Endodermal cell (in vitro differentiated cells): ENCODE results near the gene PADI4. TPM values are rescaled to one million over a fixed set of nuclear protein-coding genes. Genes with fewer than 3 reads are reported as not detected.

Experiments
- DNase-seq: peaks from one replicate; pipeline ENCODE4 v3.0.0-alpha.2; 2017
- H3K27ac ChIP-seq: 2 replicates; pipeline ENCODE4 v1.5.1; 2013; ENCODE audit warnings: mild to moderate bottlenecking, low read depth, low read length, moderate library complexity
- H3K27me3 ChIP-seq: 2 replicates; pipeline ENCODE4 v1.6.1; 2013; ENCODE audit warnings: mild to moderate bottlenecking, low read length, moderate library complexity; ENCODE audit not compliant: insufficient read depth, control insufficient read depth, poor library complexity, severe bottlenecking
- H3K36me3 ChIP-seq: 2 replicates; pipeline ENCODE4 v1.7.0; 2013; ENCODE audit warnings: mild to moderate bottlenecking, low read length, moderate library complexity; ENCODE audit not compliant: control insufficient read depth, insufficient read depth
- H3K4me1 ChIP-seq: one replicate; pipeline ENCODE4 v1.7.0; 2013; ENCODE audit warnings: low read length; ENCODE audit not compliant: control insufficient read depth, insufficient read depth
- H3K4me3 ChIP-seq: 2 replicates; pipeline ENCODE4 v1.5.1; 2013; ENCODE audit warnings: mild to moderate bottlenecking, low read length, moderate library complexity
- H3K9ac ChIP-seq: 2 replicates; pipeline ENCODE4 v1.6.1; 2013; ENCODE audit warnings: mild to moderate bottlenecking, low read length, moderate library complexity; ENCODE audit not compliant: poor library complexity, severe bottlenecking; ENCODE audit errors: extremely low read depth
- H3K9me3 ChIP-seq: 2 replicates; pipeline ENCODE4 v1.6.1; 2013; ENCODE audit warnings: mild to moderate bottlenecking, low read length, moderate library complexity; ENCODE audit not compliant: control insufficient read depth
- H3K27ac Mint-ChIP-seq: 2 replicates; pipeline ENCODE4 v1.8.0; 2020; ENCODE audit warnings: mixed read lengths
- H3K27me3 Mint-ChIP-seq: 2 replicates; pipeline ENCODE4 v1.8.0; 2021; ENCODE audit warnings: mild to moderate bottlenecking, mixed read lengths; ENCODE audit not compliant: insufficient read depth
- H3K36me3 Mint-ChIP-seq: 2 replicates; pipeline ENCODE4 v1.8.0; 2020; ENCODE audit warnings: low read depth, mixed read lengths
- H3K4me1 Mint-ChIP-seq: 2 replicates; pipeline ENCODE4 v1.8.0; 2020; ENCODE audit warnings: mixed read lengths
- H3K4me3 Mint-ChIP-seq: 2 replicates; pipeline ENCODE4 v1.8.0; 2020; ENCODE audit warnings: mild to moderate bottlenecking, moderate library complexity, mixed read lengths
- H3K9me3 Mint-ChIP-seq: 2 replicates; pipeline ENCODE4 v1.8.0; 2020; ENCODE audit warnings: mild to moderate bottlenecking, mixed read lengths
- CTCF ChIP-seq: fragments of 200-600 bp; sonication (generic); conservative IDR thresholded peaks from 2 replicates; pipeline ENCODE4 v1.5.0; 2021; ENCODE audit warnings: antibody characterized with exemption, mild to moderate bottlenecking
- WGBS, 2 experiments: methylation state at CpG; one replicate each; pipeline versions ENCODE4 v1.1.5 to v1.1.7; 2013; ENCODE audit warnings: missing lambda C conversion rate in 2 of 2, mixed read lengths in 1 of 2; ENCODE audit not compliant: insufficient coverage in 1 of 2, insufficient read length in 1 of 2; 5-methylcytosine and 5-hydroxymethylcytosine counted together
- total RNA-seq, 2 donors: library from RNA; stranded (reverse); fragmentation: NEBNext Ultra II Directional in 1 of 2; extraction: Animal tissue kit (Norgen Biotek cat#: 25700) in 1 of 2; gene quantifications; 2 replicates in 1 of 2; 3 replicates in 1 of 2; pipeline ENCODE4 v1.2.1, GENCODE V29; 2021

The PADI4 gene
- total RNA-seq, 2 donors from 2014 or later, result not detected

- no peak overlapping the region for H3K27ac ChIP-seq
- H3K9me3 ChIP-seq, result no peaks in the 10 kb centered on the region
- H3K4me3 Mint-ChIP-seq, result no peak overlapping the region
- no peak overlapping the region for H3K27ac Mint-ChIP-seq
- no peaks in the 10 kb centered on the region for H3K4me1 ChIP-seq
- no peaks in the 10 kb centered on the region for H3K27me3 ChIP-seq
- no peaks in the 10 kb centered on the region for H3K36me3 Mint-ChIP-seq
- peaks cover 2% of the 10 kb centered on the region for H3K9me3 Mint-ChIP-seq
- 92 to 100% methylated on average over 1 to 4 of the region's 4 CpGs for WGBS, 2 experiments
- H3K4me3 ChIP-seq, result no peak overlapping the region
- TF ChIP-seq CTCF, result no peak
- H3K36me3 ChIP-seq, result no peaks in the 10 kb centered on the region
- no peak overlapping the region for H3K9ac ChIP-seq
- peaks cover 6% of the 10 kb centered on the region for H3K27me3 Mint-ChIP-seq
- no peaks in the 10 kb centered on the region for H3K4me1 Mint-ChIP-seq
- no peak for DNase-seq
Measured at GRCh38 chr1:17295292-17295691, 12.7 kb upstream of the PADI4 start.

- no peak overlapping the region for H3K9ac ChIP-seq
- H3K9me3 Mint-ChIP-seq, result peaks cover 7% of the 10 kb centered on the region
- no peaks in the 10 kb centered on the region for H3K4me1 Mint-ChIP-seq
- DNase-seq, result no peak
- no peaks in the 10 kb centered on the region for H3K27me3 ChIP-seq
- no peaks in the 10 kb centered on the region for H3K36me3 Mint-ChIP-seq
- no peaks in the 10 kb centered on the region for H3K36me3 ChIP-seq
- H3K27me3 Mint-ChIP-seq, result peaks cover 6% of the 10 kb centered on the region
- H3K27ac Mint-ChIP-seq, result no peak overlapping the region
- H3K4me1 ChIP-seq, result no peaks in the 10 kb centered on the region
- no peak overlapping the region for H3K4me3 Mint-ChIP-seq
- H3K9me3 ChIP-seq, result peaks cover 4% of the 10 kb centered on the region
- no peak overlapping the region for H3K4me3 ChIP-seq
- no peak overlapping the region for H3K27ac ChIP-seq
- TF ChIP-seq CTCF, result no peak
- 90 to 98% methylated on average over 5 of the region's 5 CpGs for WGBS, 2 experiments
Measured at GRCh38 chr1:17296086-17296485, 11.9 kb upstream of the PADI4 start.

DNA sequence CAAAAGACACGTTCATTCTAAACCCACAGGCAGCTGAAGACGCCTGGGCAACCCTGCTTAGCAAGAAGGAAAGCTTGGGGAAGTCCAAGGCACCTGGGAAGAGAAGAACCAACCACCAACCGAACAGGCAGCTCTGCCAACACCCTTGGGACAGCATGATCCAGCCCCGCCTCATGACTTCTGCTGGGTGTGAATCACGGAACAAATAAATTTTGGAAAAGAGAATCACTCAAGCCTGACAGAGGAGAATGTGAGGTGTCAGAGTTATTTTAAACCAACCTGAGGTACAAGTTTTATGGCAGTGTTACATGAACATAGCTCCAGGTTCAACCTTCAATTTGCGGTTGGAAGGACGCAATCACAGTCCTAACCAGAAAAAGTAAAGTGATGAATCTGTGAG lies 10.0 kb upstream of the PADI4 start:
- Histone ChIP-seq H3K36me3 (no peaks in the 10 kb centered on the region), H3K9me3 (peaks cover 22% of the 10 kb centered on the region), H3K4me1 (no peaks in the 10 kb centered on the region), H3K4me3 (no peak overlapping the region), H3K27me3 (no peaks in the 10 kb centered on the region), H3K9ac (no peak overlapping the region), H3K27ac (no peak overlapping the region)
- Mint-ChIP-seq H3K9me3 (peaks cover 25% of the 10 kb centered on the region), H3K4me1 (no peaks in the 10 kb centered on the region), H3K4me3 (no peak overlapping the region), H3K27me3 (peaks cover 6% of the 10 kb centered on the region), H3K36me3 (peaks cover 3% of the 10 kb centered on the region), H3K27ac (no peak overlapping the region)
- 92 to 94% methylated on average over 6 to 7 of the region's 7 CpGs for WGBS, 2 experiments
- no peak for DNase-seq
- no peak for TF ChIP-seq CTCF
